Progenitor cell of endocrine pancreas (in vitro differentiated cells): ENCODE results near the gene NRP2. TPM values are rescaled to one million over a fixed set of nuclear protein-coding genes. Genes with fewer than 3 reads are reported as not detected.
A peak's percentile ranks its signal among the peaks of the same experiment; 100 is the strongest.

Experiments
- DNase-seq: peaks from one replicate; pipeline ENCODE4 v3.0.0; 2021; ENCODE audit warnings: low spot score; ENCODE audit not compliant: unreplicated experiment
- H3K27ac Mint-ChIP-seq: 2 replicates; pipeline ENCODE4 v1.8.0; 2021; ENCODE audit warnings: mild to moderate bottlenecking, moderate library complexity, mixed read lengths
- H3K27me3 Mint-ChIP-seq: 2 replicates; pipeline ENCODE4 v1.8.0; 2021; ENCODE audit warnings: mixed read lengths
- H3K36me3 Mint-ChIP-seq: 2 replicates; pipeline ENCODE4 v1.8.0; 2022; ENCODE audit warnings: mixed read lengths; ENCODE audit not compliant: insufficient read depth
- H3K4me1 Mint-ChIP-seq: 2 replicates; pipeline ENCODE4 v1.8.0; 2021; ENCODE audit warnings: low read depth, mixed read lengths
- H3K4me3 Mint-ChIP-seq: 2 replicates; pipeline ENCODE4 v1.8.0; 2021; ENCODE audit warnings: low read depth, mild to moderate bottlenecking, moderate library complexity, mixed read lengths
- H3K9me3 Mint-ChIP-seq: 2 replicates; pipeline ENCODE4 v1.8.0; 2021; ENCODE audit warnings: low read depth, mixed read lengths
- total RNA-seq: library from RNA; stranded (reverse); gene quantifications from 2 replicates; pipeline ENCODE4 v1.2.1, GENCODE V29; 2021
- TF ChIP-seq, protein P1 (sequence below): fragments of 200-600 bp; sonication (generic); IDR thresholded peaks from one replicate; pipeline ENCODE4 v1.5.0; 2021; ENCODE audit warnings: antibody characterized with exemption, mild to moderate bottlenecking; ENCODE audit not compliant: unreplicated experiment

NRP2 gene
- total RNA-seq, 1 donor from 2014 or later: 6.3 TPM

DNA sequence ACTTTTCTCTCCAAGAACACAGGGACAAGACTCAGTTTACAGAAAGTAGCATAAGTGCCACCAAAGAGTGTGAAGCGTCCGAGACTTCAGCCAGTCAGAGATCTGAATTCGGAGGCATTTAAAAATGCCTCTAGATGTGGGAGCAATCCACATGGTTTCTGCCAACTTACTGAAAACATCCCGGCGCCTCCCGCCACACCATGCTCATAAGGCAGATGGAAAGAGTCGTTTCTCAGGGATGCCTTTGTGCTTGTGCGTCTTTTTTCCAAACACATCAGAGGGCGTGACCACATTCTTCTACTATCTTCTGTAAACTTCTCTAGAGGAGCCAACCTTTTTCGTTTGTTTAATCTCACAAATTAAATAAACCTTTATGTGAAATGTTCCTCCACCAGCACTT lies 88.7 kb downstream of the NRP2 start:
- no peaks in the 10 kb centered on the region for H3K9me3 Mint-ChIP-seq
- H3K36me3 Mint-ChIP-seq: no peaks in the 10 kb centered on the region
- H3K4me3 Mint-ChIP-seq: no peak overlapping the region
- TF ChIP-seq, protein P1, sequence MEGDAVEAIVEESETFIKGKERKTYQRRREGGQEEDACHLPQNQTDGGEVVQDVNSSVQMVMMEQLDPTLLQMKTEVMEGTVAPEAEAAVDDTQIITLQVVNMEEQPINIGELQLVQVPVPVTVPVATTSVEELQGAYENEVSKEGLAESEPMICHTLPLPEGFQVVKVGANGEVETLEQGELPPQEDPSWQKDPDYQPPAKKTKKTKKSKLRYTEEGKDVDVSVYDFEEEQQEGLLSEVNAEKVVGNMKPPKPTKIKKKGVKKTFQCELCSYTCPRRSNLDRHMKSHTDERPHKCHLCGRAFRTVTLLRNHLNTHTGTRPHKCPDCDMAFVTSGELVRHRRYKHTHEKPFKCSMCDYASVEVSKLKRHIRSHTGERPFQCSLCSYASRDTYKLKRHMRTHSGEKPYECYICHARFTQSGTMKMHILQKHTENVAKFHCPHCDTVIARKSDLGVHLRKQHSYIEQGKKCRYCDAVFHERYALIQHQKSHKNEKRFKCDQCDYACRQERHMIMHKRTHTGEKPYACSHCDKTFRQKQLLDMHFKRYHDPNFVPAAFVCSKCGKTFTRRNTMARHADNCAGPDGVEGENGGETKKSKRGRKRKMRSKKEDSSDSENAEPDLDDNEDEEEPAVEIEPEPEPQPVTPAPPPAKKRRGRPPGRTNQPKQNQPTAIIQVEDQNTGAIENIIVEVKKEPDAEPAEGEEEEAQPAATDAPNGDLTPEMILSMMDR: no peak
- peak overlapping the region; percentile 65 for H3K27ac Mint-ChIP-seq
- no peaks in the 10 kb centered on the region for H3K27me3 Mint-ChIP-seq
- peaks cover 40% of the 10 kb centered on the region for H3K4me1 Mint-ChIP-seq
- no peak for DNase-seq

DNA sequence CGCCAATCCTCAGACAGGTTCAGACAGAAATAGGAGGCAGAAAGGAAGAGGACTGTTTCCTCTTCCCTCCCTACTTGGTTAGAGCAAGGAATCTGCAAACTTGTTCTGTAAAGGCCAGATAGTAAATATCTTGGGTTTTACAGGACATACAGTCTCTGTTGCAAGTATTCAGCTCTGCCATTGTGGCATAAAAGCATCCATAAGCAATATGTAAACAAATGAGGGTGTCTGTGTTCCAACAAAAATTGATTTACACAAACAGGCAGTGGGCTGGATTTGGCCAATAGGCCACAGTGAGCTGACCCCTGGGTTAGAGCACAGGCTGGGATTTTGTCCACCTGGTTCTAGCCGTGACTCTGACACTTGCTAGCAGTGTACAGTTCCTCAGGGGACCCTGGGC lies 89.4 kb downstream of the NRP2 start:
- H3K4me3 Mint-ChIP-seq: no peak overlapping the region

DNA sequence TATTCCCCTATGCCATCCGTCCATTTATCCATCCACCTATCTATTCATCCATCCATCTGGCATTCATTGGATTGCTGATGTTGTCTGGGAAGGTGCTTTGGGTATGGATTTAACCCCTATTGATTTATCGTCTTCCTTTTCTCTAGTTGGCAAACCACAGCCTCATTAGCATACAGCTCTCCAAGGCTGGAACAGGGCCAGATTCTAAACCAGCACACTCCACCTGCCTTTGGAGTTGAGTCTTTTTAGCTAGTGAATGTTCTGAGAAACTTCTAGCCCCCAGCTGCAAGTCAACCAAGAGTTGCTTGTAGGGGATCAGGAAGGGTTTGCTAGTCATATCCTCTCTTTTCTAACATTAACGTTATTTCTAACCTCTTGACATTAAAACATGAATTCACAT lies 90.7 kb downstream of the NRP2 start:
- no peak overlapping the region for H3K4me3 Mint-ChIP-seq
- peaks cover 37% of the 10 kb centered on the region for H3K4me1 Mint-ChIP-seq
- H3K36me3 Mint-ChIP-seq: no peaks in the 10 kb centered on the region
- H3K9me3 Mint-ChIP-seq: no peaks in the 10 kb centered on the region
- TF ChIP-seq, protein P1: no peak
- H3K27me3 Mint-ChIP-seq: no peaks in the 10 kb centered on the region
- DNase-seq: no peak
- H3K27ac Mint-ChIP-seq: no peak overlapping the region

More for the DNA sequence above, 89.4 kb downstream of the NRP2 start:
- no peaks in the 10 kb centered on the region for H3K9me3 Mint-ChIP-seq
- H3K27ac Mint-ChIP-seq: peak overlapping the region; percentile 65
- peaks cover 43% of the 10 kb centered on the region for H3K4me1 Mint-ChIP-seq
- DNase-seq: no peak
- H3K36me3 Mint-ChIP-seq: no peaks in the 10 kb centered on the region
- H3K27me3 Mint-ChIP-seq: no peaks in the 10 kb centered on the region
- TF ChIP-seq, protein P1: no peak

DNA sequence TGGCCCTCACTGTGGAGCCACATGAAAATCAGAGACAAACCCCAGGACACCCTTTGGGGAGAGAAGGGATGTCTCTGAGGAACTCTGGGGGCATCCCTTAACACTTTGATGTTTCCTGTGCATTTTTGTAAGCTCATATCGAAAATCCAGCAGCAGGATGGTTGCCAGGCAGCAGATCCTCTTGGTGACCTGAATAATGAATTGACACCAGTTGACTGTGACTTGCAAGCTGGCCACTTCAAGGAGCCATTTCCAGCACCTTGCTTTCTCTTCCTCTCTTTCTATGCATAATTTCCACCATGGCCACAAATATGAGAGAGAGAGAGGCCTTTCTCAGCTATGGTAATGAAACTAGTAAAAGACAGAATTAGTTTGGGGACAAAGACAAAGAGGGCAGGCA lies 91.7 kb downstream of the NRP2 start:
- H3K4me3 Mint-ChIP-seq: no peak overlapping the region
- no peak for DNase-seq
- peaks cover 3% of the 10 kb centered on the region for H3K27me3 Mint-ChIP-seq
- H3K36me3 Mint-ChIP-seq: no peaks in the 10 kb centered on the region
- TF ChIP-seq, protein P1: no peak
- H3K9me3 Mint-ChIP-seq: no peaks in the 10 kb centered on the region
- H3K4me1 Mint-ChIP-seq: peaks cover 35% of the 10 kb centered on the region
- H3K27ac Mint-ChIP-seq: no peak overlapping the region

DNA sequence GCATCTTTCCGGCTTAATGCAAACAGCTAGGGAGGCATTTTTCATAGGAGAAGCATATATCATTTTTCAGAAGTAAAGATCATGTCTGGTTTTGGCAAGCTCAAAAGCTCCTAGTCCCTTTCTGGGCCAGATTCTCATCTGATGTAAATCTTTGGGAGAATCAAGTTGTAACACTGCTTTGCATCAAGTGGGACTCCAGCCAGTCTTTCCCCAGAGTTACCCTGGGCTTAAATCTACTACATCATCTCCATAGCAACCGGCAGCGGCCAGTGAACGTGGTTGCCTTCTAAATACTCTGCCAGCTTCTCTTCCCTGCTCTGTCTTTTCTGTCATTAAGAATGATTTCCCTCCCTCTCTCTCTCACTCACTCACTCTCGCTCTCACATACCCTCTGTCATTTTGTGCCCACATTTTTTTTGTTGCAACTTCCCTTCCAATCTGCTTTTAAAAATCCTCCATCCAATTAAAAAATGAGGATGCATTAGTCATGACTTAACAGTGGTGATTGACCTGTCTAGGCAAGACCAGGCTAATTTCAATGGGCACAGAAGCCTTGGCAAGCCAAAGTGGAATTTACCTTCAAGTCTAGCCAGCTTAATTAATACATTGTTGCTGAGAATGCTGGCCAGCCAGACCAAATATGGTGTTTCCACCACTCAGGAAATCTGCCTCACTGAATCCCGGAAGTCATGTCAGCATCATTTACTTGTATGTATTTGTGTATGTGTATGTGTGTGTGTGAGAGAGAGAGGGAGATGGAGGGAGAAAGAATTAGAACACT lies 93.0 kb downstream of the NRP2 start:
- H3K4me3 Mint-ChIP-seq: no peak overlapping the region
- H3K27ac Mint-ChIP-seq: no peak overlapping the region
- H3K4me1 Mint-ChIP-seq: peaks cover 25% of the 10 kb centered on the region
- TF ChIP-seq, protein P1: no peak
- H3K36me3 Mint-ChIP-seq: no peaks in the 10 kb centered on the region
- peaks cover 3% of the 10 kb centered on the region for H3K27me3 Mint-ChIP-seq
- no peak for DNase-seq
- no peaks in the 10 kb centered on the region for H3K9me3 Mint-ChIP-seq
